NCI-H2227 treated with DMSO at 0.1 percent for 48 hours (cell line): ENCODE measurements around the gene TUBGCP6.
"Not testable (repeated sequence)": the region's sequence is repeated elsewhere in the genome, so short reads cannot be mapped to it uniquely, and the experiment has no call there.

Experiments
- DNase-seq: peaks from one replicate; lab custom pipeline; 2025; lab: John Stamatoyannopoulos, UW

TUBGCP6 gene

GRCh38 chr22:50169774-50170341 is 75.0 kb downstream of the TUBGCP6 start:
- DNase-seq, result no peak

GRCh38 chr22:50169181-50169759 is 75.6 kb downstream of the TUBGCP6 start:
- DNase-seq, result no peak

- DNase-seq, result not testable (repeated sequence)
These were observed 76.2 kb downstream of the TUBGCP6 start for GRCh38 chr22:50168490-50169180.

GRCh38 chr22:50167689-50168489 is 76.9 kb downstream of the TUBGCP6 start:
- no peak for DNase-seq
